ENCODE data around the gene POLR2C. TPM values are rescaled to one million over a fixed set of nuclear protein-coding genes. Genes with fewer than 3 reads are reported as not detected.
"Not testable (repeated sequence)": the region's sequence is repeated elsewhere in the genome, so short reads cannot be mapped to it uniquely, and the experiment has no call there.

Gene POLR2C
- total RNA-seq, 2 experiments from 2014 or later, result 48.6 to 61.7 TPM

DNA sequence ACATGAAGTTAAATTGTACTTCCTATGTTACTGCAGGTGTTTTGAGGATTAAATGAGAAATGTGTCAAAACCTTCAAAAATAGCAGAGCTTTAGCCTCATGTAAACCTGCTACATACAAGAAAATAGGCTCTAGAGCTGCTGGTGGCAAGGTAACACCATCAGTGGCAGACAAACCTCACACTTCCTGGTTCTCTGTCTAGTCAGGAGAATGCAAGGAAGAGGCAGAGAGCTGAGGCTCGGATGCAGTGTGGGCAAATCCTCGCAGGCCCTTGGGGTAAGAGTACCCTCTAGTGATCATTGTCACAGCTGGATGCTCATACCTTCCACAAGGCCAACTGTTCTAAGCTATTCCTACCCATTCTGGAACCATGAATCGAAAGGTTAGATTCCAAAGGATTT lies 29.5 kb upstream of the POLR2C start:
- Mint-ChIP-seq H3K9me3 (ENCODE audit: low read depth) (no peaks in the 10 kb centered on the region), H3K36me3 (peaks cover 53% of the 10 kb centered on the region), H3K4me3 (no peak overlapping the region), H3K4me1 (no peaks in the 10 kb centered on the region), H3K27ac (no peak overlapping the region), H3K27me3 (no peaks in the 10 kb centered on the region)
- ATAC-seq, result no peak
- CTCF ChIA-PET, result interaction anchor here (1.4 to 5.9 kb wide), 2 partner anchors 13 to 15 kb away, joined by 4 to 37 read pairs; no protein-coding TSS in a partner anchor
- DNase-seq, result no peak

DNA sequence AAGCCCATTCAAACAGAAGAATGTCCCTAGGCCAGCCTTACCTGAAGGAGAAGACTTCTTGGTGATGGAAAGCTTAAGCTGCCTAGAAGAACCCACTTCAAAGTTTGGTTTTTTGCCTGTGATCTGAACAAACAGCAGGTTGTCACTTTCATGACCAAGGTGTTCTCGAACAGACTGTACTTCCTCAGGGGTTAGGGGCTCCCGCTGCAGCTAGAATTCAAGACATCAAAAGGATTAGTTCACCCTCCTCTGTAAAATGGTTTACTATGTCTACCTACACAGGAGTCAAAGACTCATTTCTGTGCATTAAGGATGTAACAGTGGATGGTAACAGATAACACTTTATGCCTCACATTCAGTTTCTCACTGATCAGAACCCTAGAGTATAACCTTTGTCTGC lies 28.5 kb upstream of the POLR2C start:
- no peak for ATAC-seq
- Mint-ChIP-seq H3K9me3 (ENCODE audit: low read depth) (no peaks in the 10 kb centered on the region), H3K4me3 (no peak overlapping the region), H3K4me1 (no peaks in the 10 kb centered on the region), H3K27ac (no peak overlapping the region), H3K27me3 (no peaks in the 10 kb centered on the region), H3K36me3 (peaks cover 54% of the 10 kb centered on the region)
- DNase-seq, result no peak
- CTCF ChIA-PET, result interaction anchor here (0.8 to 5.9 kb wide), 2 partner anchors 16 to 86 kb away, joined by 3 to 37 read pairs; no protein-coding TSS in a partner anchor

DNA sequence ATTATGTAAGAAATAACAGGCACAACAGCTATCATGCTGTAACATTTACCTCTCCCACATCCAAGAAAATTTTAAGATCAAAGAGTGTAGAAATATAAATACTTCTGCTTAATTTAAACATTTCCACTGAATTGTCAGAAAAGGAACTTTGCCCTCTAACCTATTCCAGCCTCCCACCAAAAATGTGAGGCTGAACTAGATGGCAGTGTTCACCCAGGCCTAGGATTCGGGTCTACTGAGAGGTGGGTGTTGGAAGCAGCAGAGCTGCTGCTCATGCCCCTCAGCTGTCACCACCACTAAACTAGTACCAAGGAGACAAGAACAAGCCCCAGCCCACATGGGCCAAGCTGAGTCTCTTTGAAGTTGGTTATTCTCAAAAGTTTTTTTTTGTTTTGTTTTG lies 26.6 kb upstream of the POLR2C start:
- Mint-ChIP-seq H3K27me3 (no peaks in the 10 kb centered on the region), H3K9me3 (ENCODE audit: low read depth) (peaks cover 7% of the 10 kb centered on the region), H3K4me1 (no peaks in the 10 kb centered on the region), H3K27ac (no peak overlapping the region), H3K4me3 (no peak overlapping the region), H3K36me3 (peaks cover 61% of the 10 kb centered on the region)
- ATAC-seq (no peak), DNase-seq (no peak)
- CTCF ChIA-PET, result no interaction called here

DNA sequence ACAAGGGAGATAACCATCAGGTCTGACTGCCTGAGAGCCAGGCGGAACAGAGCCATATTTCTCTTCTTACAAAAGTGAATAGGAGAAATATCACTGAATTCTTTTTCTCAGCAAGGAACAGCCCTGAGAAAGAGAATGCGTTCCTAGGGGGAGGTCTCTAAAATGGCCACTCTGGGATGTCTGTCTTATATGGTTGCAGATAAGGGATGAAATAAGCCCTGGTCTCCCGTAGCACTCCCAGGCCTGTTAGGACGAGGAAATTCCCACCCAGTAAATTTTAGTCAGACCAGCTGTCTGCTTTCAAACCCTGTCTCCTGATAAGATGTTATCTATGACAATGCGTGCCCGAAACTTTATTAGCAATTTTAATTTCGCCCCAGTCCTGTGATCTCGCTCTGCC lies 22.5 kb upstream of the POLR2C start:
- not testable (repeated sequence) for ATAC-seq, H3K4me1 Mint-ChIP-seq, H3K4me3 Mint-ChIP-seq, H3K27ac Mint-ChIP-seq, H3K27me3 Mint-ChIP-seq, DNase-seq
- H3K36me3 Mint-ChIP-seq, result peaks cover 55% of the 10 kb centered on the region
- CTCF ChIA-PET, result interaction anchor here (1.7 to 4.4 kb wide), 2 partner anchors 21 to 80 kb away, joined by 7 to 20 read pairs; no protein-coding TSS in a partner anchor
- H3K9me3 Mint-ChIP-seq (ENCODE audit: low read depth), result peaks cover 12% of the 10 kb centered on the region

DNA sequence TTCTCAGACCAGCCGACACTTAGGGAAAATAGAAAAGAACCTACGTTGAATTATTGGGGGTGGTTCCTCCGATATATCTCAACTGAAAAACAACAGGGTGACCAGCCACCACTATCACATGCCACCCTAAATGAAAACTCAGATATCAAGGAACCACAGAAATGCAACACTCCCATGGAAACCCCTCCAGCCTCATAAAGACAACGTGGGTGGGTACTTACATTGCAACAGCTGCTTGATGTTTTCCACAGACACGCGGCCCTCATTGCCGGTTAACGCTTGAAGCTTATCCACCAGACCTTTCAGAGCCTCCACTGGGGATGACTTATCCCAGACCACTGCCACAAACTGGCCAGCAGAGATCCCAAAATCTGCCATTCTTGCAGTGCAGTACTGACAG lies 21.9 kb upstream of the POLR2C start:
- not testable (repeated sequence) for H3K4me3 Mint-ChIP-seq, H3K27ac Mint-ChIP-seq, H3K27me3 Mint-ChIP-seq, DNase-seq, H3K4me1 Mint-ChIP-seq, ATAC-seq
- Mint-ChIP-seq H3K9me3 (ENCODE audit: low read depth) (peaks cover 12% of the 10 kb centered on the region), H3K36me3 (peaks cover 53% of the 10 kb centered on the region)
- CTCF ChIA-PET, result interaction anchor here (1.0 to 4.4 kb wide), 4 partner anchors 11 to 79 kb away, joined by 3 to 20 read pairs (median 4); no protein-coding TSS in a partner anchor

DNA sequence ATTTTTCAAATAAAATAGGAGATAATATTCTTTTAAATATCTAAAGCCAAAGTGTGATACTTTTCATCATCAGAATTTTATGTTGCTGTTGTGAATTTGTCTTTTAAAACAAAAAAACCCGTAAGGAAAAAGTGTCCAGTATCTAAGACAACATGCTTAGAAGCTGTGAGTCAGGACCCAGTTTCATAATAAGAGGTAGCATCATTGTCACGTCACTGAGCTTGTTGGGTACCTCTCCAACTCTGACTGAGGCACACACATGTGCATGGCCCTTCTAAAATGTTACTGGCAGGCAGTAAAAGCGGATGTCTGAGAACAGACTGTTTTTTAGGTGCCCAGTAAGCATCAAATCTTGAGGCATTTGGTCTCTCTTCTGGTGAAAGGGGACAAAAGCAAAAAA lies 17.8 kb upstream of the POLR2C start:
- Mint-ChIP-seq H3K4me1 (peaks cover 32% of the 10 kb centered on the region), H3K27me3 (no peaks in the 10 kb centered on the region), H3K36me3 (peaks cover 33% of the 10 kb centered on the region), H3K4me3 (no peak overlapping the region), H3K9me3 (ENCODE audit: low read depth) (peaks cover 12% of the 10 kb centered on the region), H3K27ac (no peak overlapping the region)
- no peak for ATAC-seq
- DNase-seq, result no peak
- CTCF ChIA-PET, result interaction anchor here (0.7 to 4.7 kb wide), 4 partner anchors 18 to 75 kb away, joined by 4 to 21 read pairs (median 6); partner anchors contain the start of gene POLR2C

DNA sequence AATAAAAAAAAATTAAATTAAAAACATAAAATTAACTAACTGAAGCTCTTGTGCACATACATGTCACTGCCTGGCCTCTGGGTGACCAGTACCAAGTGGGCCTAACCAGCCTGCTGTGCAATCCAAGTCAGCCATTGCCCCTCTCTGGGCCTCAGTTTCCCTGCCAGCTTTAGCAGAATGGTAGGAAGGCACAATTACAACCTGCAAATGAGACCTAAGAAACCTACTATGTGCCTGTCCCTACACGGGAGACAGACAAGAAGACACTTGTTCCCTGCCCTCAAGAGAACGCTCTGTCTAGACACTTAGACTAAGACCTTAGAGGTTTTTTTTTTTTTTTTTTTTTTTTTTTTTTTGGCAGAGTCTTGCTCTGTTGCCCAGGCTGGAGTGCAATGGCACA lies 17.0 kb upstream of the POLR2C start:
- peaks cover 35% of the 10 kb centered on the region for H3K4me1 Mint-ChIP-seq
- peaks cover 7% of the 10 kb centered on the region for H3K9me3 Mint-ChIP-seq (ENCODE audit: low read depth)
- peaks cover 27% of the 10 kb centered on the region for H3K36me3 Mint-ChIP-seq
- no peak for ATAC-seq
- no peak for DNase-seq
- H3K4me3 Mint-ChIP-seq, result no peak overlapping the region
- no peaks in the 10 kb centered on the region for H3K27me3 Mint-ChIP-seq
- H3K27ac Mint-ChIP-seq, result no peak overlapping the region
- CTCF ChIA-PET, result interaction anchor here (0.7 to 4.7 kb wide), 8 partner anchors 12 to 830 kb away, joined by 3 to 30 read pairs (median 10); partner anchors contain the start of gene POLR2C

DNA sequence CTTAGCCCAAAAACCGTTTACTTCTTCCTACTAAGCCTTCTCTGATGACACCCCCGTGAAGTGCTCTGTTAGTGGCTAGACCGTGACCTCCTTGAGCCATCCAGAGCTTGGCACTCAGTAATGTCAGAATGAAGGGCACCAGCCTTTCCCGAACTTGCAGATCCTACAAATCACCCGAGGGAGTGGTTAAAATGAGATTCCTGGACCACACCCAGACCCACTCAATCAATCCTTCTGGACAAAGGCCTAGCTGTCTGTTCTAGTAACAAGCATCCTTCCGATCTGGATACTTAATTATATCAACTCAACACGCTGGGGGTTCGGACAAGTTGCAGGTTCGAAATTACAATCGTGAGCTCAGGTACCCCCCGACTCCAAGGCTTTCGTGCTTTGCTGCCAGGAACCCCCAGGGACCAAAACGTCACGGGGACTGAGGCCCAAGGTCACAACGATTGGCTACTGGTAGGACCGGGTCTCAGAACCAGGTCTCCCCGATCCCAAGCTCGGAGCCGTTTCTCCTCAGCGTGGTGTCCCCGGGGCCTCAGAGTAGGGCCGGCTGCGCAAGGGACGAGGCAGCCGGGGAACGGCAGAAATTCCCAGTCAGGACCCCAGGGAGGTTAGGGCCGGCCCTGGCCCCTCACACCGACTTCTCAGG lies 15.8 kb upstream of the POLR2C start:
- Mint-ChIP-seq H3K9me3 (ENCODE audit: low read depth) (no peaks in the 10 kb centered on the region), H3K4me1 (peaks cover 37% of the 10 kb centered on the region), H3K27me3 (no peaks in the 10 kb centered on the region), H3K4me3 (peak overlapping the region; percentile 94), H3K27ac (peak overlapping the region; percentile 86), H3K36me3 (peaks cover 15% of the 10 kb centered on the region)
- peak; percentile 63 for DNase-seq
- CTCF ChIA-PET, result interaction anchor here (0.7 to 5.6 kb wide), 9 partner anchors 11 to 831 kb away, joined by 3 to 55 read pairs (median 13); partner anchors contain the start of gene POLR2C
- ATAC-seq, result peak; percentile 25

DNA sequence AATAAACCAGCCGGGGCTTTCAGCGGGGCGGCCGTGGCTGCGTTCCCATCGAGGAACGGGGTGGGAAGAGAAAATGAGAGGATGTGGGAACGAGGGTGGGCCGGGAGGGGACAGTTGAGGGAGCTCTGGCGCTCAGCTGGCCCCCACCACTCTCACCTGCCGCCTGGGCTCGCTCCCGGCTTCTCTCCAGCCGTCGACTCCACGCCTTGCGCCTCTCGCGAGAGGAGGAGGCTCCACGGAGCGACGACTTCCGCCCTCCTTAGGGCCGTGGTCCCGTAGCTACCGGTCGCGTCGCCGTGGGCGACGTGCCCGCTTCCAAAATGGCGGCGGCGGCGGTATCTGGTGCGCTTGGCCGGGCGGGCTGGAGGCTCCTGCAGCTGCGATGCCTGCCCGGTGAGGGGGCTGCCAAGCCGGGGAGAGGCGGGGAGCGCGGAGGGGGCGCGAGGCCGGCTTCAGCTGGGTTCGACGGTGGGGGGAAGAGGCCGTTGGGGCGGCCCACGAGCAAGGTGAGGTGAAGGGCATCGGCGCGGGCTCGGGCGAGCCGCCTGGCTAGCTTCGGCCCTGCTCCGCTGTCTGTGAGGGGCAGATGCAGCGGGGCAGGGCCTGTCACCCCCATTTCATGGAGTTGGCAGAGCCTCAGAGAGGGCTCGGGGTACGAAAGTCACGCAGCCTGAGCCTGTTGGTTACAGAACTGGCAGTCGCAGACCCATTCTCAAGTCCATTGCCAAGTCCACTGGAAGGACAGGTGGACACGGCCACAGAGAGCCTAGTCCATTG lies 15.1 kb upstream of the POLR2C start, which contains the start of the genes CIAPIN1 and COQ9:
TSS of gene CIAPIN1 (minus strand) at position 200 of the 777 bp plus-strand sequence. CDS start 6,457 bp downstream, outside the sequence.
TSS of gene COQ9 (plus strand) at position 294 of the 777 bp plus-strand sequence. CDS start at position 321, 27 bp downstream.
- H3K9me3 Mint-ChIP-seq (ENCODE audit: low read depth), result no peaks in the 10 kb centered on the region
- H3K27ac Mint-ChIP-seq, result peak within 1 kb of the TSS; percentile 86
- DNase-seq, result peak; percentile 97
- H3K36me3 Mint-ChIP-seq, result peaks cover 16% of the 10 kb centered on the region
- H3K4me3 Mint-ChIP-seq, result peak within 1 kb of the TSS; percentile 94
- CTCF ChIA-PET, result interaction anchor here (0.7 to 5.6 kb wide), 7 partner anchors 10 to 147 kb away, joined by 3 to 55 read pairs (median 14); partner anchors contain the start of gene POLR2C
- ATAC-seq, result peak; percentile 100
- H3K4me1 Mint-ChIP-seq, result peaks cover 37% of the 10 kb centered on the region
- no peaks in the 10 kb centered on the region for H3K27me3 Mint-ChIP-seq

DNA sequence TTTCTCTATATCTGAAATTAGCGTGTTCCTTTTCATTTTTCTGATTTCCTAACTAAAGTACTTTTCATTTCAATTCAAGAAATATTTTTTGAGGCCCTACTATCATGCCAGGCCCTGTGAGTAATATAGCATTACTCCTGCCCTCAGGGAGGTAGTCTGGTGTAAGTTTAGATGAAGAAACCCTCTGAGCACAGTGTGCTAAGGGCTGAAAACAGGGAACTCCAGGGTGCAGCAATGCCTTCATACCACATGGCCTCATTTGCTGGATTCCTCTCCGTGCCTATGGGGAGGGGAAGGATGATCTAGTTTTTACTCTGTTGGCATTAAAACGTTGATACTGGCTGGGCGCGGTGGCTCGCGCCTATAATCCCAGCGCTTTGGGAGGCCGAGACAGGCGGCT lies 10.5 kb upstream of the POLR2C start:
- no peaks in the 10 kb centered on the region for H3K9me3 Mint-ChIP-seq (ENCODE audit: low read depth)
- peaks cover 20% of the 10 kb centered on the region for H3K4me1 Mint-ChIP-seq
- H3K4me3 Mint-ChIP-seq, result no peak overlapping the region
- DNase-seq (no peak), ATAC-seq (no peak)
- CTCF ChIA-PET, result interaction anchor here (0.9 to 5.6 kb wide), 4 partner anchors 10 to 68 kb away, joined by 3 to 55 read pairs (median 4); partner anchors contain the start of gene POLR2C
- peaks cover 32% of the 10 kb centered on the region for H3K36me3 Mint-ChIP-seq
- no peak overlapping the region for H3K27ac Mint-ChIP-seq
- no peaks in the 10 kb centered on the region for H3K27me3 Mint-ChIP-seq

DNA sequence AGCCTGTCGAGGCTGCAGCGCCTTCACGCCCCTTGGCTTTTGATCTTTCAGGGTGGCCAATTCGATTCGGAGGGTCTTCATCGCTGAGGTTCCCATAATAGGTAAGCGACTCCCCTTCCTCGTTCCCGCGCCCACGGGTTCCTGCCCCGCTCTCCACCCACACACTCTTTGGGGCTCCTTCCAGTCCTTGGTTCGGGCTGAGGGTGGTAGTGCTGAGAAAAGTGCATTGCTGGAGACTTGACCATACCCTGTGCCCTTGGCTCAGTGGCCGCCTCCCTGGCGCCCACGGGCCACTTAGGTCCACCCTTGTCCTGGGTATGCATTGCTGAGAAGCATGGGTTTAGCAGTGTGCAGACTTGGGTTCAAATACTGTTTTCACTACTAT lies 491 bp downstream of the POLR2C start:
- H3K4me3 Mint-ChIP-seq, result peak overlapping the region; percentile 94
- H3K36me3 Mint-ChIP-seq, result peaks cover 18% of the 10 kb centered on the region
- DNase-seq, result no peak
- peaks cover 31% of the 10 kb centered on the region for H3K4me1 Mint-ChIP-seq
- no peaks in the 10 kb centered on the region for H3K9me3 Mint-ChIP-seq (ENCODE audit: low read depth)
- peak overlapping the region; percentile 98 for H3K27ac Mint-ChIP-seq
- ATAC-seq, result peak; percentile 24
- no peaks in the 10 kb centered on the region for H3K27me3 Mint-ChIP-seq
- CTCF ChIA-PET, result interaction anchor here (0.6 to 5.2 kb wide), 20 partner anchors 9 to 217 kb away, joined by 3 to 55 read pairs (median 5); partner anchors contain the start of genes ADGRG5, CCDC102A, CIAPIN1 and COQ9

DNA sequence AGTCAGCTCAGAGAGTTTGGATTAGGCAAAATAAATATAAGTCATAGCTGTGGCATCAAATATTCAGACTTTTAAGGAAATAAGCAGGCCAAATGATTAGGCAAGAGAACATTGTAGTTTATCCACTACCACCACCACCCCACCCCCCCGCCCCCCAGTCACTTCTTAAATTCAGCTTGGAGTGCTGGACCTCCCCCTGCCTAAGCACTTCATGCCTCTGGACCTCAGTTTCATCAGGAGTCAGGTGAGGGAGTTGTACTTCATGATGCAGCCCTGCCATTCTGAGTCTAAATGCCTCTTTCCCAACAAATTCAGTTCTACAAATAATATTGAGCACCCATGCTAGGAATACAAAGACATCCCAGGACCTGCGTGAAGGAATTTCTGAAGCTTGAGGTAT lies 2.0 kb downstream of the POLR2C start:
- no peak for ATAC-seq
- CTCF ChIA-PET, result interaction anchor here (1.0 to 5.2 kb wide), 6 partner anchors 11 to 59 kb away, joined by 3 to 55 read pairs (median 13); partner anchors contain the start of genes CIAPIN1 and COQ9
- DNase-seq, result no peak
- H3K27ac Mint-ChIP-seq, result no peak overlapping the region
- peaks cover 24% of the 10 kb centered on the region for H3K36me3 Mint-ChIP-seq
- H3K27me3 Mint-ChIP-seq, result no peaks in the 10 kb centered on the region
- H3K4me3 Mint-ChIP-seq, result no peak overlapping the region
- no peaks in the 10 kb centered on the region for H3K9me3 Mint-ChIP-seq (ENCODE audit: low read depth)
- H3K4me1 Mint-ChIP-seq, result peaks cover 32% of the 10 kb centered on the region

DNA sequence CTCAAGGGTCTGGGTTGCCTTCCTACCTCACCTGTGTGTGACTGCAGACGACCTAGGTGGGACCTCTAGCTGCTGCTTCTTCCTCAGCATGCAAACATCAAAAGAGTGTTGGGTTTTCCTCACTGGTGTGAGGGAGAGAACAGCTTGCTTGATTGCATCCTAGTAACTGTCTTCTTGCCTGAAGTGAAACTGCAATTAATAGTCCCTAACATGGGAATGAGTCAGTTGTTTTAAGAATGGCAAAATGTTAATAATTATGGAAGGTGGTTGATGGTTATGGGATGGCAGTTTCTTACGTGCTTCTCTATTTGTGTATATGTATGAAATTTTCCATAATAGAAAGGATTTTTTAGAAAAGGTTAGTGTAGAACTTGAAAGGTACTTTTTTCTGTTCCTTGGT lies 5.9 kb downstream of the POLR2C start:
- Mint-ChIP-seq H3K27ac (no peak overlapping the region), H3K36me3 (peaks cover 27% of the 10 kb centered on the region), H3K4me1 (peaks cover 22% of the 10 kb centered on the region), H3K27me3 (no peaks in the 10 kb centered on the region), H3K4me3 (no peak overlapping the region), H3K9me3 (ENCODE audit: low read depth) (no peaks in the 10 kb centered on the region)
- CTCF ChIA-PET, result interaction anchor here (1.0 kb wide), 1 partner anchor 52 kb away, joined by 3 read pairs; no protein-coding TSS in a partner anchor
- ATAC-seq (no peak), DNase-seq (no peak)

Measured in activated CD8-positive, alpha-beta memory T cell treated with anti-CD3 and anti-CD28 coated beads, Interleukin-2, amount 10 ng/mL, durations not matched to agents 7 days and 5 days (primary cell).